ENCODE measurements around the gene SORCS2.

Gene SORCS2

DNA sequence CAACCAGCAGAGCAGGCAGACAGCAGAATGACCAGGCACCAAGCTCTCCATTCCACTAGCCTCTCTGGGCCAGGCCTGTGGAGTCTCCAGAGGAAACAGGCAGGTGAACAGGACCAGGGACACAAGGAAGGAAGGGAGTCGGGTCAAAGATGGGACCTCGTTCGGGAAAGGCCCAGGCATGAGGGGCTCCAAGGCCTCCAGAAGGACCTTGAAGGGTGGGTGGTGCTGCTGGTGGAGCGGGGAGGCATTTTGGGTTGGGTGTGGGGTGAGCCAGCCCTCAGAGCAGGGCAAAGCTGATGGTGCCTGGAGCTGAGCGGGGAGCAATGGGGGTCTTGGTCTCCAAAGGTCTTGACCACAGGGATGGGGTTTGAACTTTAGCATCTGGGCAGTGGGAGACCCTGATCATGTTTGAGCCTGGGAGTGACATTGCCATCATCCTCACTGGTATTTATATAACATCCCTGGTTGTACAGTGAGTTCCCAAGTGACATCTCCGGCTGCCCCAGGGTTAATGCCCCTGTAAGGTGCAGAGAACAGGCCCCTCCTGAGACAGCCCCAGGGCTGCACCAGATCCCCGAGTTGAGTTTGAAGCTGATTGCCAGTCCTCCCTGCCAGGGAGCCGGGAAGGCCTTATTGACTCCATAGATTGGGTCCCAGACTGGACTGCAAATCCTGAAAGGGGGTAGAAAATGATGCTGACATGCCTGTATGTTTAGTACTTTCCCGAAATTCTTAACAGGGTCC lies 189.7 kb downstream of the SORCS2 start:
- TF ChIP-seq, protein P1, sequence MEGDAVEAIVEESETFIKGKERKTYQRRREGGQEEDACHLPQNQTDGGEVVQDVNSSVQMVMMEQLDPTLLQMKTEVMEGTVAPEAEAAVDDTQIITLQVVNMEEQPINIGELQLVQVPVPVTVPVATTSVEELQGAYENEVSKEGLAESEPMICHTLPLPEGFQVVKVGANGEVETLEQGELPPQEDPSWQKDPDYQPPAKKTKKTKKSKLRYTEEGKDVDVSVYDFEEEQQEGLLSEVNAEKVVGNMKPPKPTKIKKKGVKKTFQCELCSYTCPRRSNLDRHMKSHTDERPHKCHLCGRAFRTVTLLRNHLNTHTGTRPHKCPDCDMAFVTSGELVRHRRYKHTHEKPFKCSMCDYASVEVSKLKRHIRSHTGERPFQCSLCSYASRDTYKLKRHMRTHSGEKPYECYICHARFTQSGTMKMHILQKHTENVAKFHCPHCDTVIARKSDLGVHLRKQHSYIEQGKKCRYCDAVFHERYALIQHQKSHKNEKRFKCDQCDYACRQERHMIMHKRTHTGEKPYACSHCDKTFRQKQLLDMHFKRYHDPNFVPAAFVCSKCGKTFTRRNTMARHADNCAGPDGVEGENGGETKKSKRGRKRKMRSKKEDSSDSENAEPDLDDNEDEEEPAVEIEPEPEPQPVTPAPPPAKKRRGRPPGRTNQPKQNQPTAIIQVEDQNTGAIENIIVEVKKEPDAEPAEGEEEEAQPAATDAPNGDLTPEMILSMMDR (conservative IDR thresholded peaks at IDR 0.05; ENCODE audit: low read depth, low read length): no peak
- H3K4me3 ChIP-seq (ENCODE audit: low read depth, low read length): no peak overlapping the region
- no peak for DNase-seq (ENCODE audit: low read depth)

DNA sequence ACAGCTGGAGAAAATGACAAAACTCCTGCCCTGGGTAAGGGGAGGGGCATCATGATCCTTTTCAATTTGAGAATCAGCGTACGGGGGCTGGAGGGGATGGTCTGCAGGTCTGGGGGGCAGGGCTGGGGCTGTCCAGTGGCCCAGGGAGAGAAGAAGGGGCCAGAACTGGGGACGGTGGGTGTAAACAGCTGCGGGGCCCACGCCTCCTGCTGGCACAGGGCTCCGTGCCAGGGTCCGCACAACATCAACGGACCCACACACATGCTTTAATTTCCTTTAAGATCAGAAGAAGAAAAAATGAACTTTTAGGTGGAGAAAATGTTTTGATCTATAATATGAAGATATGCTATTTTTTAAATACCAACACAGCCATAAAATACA lies 190.3 kb downstream of the SORCS2 start:
- no peak overlapping the region for H3K4me3 ChIP-seq (ENCODE audit: low read depth, low read length)
- DNase-seq (ENCODE audit: low read depth): no peak
- TF ChIP-seq, protein P1 (conservative IDR thresholded peaks at IDR 0.05; ENCODE audit: low read depth, low read length): no peak

DNA sequence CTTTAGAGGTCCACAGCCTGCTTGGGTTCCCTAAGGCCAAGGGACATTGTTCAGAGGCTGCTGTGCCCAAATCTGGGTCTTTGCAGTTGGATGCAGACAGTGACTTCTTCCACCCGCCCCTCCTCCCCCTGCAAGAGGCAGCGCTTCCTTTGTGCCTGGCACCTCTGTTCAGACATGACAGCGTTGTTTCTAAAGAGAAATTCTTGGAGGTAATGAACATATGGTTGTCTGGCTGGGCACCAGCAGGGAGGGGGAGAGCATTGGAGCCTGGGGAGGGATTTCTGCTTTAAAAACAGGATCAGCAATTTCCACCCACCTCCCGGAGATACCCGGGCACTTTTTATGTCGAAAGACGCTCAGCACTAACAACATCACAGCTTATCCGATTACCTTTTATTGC lies 190.9 kb downstream of the SORCS2 start:
- DNase-seq (ENCODE audit: low read depth): no peak
- TF ChIP-seq, protein P1 (conservative IDR thresholded peaks at IDR 0.05; ENCODE audit: low read depth, low read length): no peak

DNA sequence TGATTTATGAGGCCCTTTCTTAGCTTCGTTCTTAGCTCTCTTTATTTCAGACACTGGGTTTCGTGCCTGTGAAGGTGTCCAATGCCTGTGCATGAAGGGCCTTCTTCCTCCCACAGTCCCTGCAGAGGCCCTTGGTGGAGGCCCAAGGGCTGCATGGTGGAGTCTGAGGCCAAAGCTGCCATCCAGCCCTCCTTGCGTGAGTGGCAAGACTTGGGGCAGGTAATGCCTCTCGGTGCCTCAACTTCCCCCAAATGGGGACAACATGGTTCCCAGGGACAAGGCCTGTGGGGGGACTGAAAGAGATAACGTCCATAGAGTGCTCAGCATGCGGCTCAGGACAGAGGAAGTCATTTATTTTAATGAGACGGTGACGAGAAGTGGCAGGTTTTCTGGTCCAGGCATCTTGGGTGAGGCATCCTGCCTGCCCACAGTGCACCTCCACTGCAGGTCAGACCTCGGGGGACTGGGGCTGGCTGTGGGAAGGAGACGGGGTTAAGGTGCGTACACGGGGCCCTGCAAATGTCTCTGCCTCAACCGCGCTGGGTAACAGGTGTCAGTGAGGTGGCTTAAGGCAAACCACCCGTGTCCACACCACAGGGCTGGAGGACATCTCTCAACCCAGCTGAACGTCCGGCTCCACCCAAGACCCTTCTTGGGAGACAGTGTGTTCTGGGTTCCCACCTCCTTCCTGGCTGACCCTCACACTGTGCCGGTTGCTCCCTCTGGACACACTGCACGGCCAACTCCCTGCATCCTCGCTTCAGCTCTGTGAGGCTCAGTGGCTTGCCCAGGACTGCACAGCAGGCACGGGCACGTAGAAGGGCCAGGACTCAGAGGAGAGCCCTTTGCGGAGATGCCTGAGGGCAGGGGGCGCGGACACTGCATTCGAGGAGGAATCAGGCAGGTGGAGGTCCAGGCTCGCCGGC lies 191.9 kb downstream of the SORCS2 start:
- no peak for DNase-seq (ENCODE audit: low read depth)
- TF ChIP-seq, protein P1 (conservative IDR thresholded peaks at IDR 0.05; ENCODE audit: low read depth, low read length): no peak

More for the DNA sequence above, 190.9 kb downstream of the SORCS2 start:
- no peak overlapping the region for H3K4me3 ChIP-seq (ENCODE audit: low read depth, low read length)

DNA sequence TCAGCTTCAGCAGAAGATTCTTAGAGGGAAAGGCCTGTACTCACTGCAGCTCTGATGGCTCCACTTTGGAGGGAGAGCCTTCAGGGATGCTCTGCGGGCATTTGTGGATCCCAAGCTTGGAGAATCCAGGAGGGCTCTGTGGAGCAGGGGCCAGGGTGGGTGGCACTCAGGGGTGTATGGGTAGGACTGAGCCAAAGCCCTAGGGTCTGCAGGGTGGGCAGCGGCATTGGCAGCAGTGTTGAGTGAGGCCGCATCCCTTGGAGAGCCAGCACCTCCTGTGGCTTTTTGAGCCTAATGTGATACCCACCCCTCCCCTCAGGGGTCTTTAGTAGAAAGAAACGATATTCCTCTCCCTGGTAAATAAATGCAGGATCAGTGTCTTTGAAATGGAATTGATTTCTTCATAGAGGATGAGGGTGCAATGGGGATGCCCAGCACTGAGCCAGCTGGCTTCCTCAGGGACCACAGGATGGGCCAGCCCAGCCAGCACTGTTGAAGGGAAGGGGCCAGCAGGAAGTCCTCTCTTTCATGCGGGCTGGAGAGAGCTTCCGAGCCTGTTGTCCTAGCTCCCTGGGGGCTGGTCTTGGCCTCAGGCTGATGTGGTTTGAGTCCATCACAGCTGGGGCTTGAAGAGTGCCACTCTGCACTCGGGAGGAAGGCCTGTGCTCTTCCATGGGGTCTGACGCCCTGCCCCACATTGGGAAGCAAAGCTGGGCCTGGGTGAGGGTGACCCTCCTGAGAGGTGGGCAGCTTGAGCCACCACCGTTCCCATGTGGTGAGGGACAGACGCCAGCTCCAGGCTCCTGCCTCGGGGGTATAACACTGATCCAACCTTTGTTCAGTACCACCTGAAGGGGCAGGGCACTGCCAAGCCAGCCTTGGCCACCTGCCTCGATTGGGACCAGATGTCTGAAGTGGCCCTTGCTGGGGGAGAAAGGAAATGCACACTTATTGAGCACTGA lies 192.9 kb downstream of the SORCS2 start:
- TF ChIP-seq, protein P1 (conservative IDR thresholded peaks at IDR 0.05; ENCODE audit: low read depth, low read length): no peak
- H3K4me3 ChIP-seq (ENCODE audit: low read depth, low read length): no peak overlapping the region
- DNase-seq (ENCODE audit: low read depth): no peak

More for the DNA sequence above, 191.9 kb downstream of the SORCS2 start:
- H3K4me3 ChIP-seq (ENCODE audit: low read depth, low read length): no peak overlapping the region

DNA sequence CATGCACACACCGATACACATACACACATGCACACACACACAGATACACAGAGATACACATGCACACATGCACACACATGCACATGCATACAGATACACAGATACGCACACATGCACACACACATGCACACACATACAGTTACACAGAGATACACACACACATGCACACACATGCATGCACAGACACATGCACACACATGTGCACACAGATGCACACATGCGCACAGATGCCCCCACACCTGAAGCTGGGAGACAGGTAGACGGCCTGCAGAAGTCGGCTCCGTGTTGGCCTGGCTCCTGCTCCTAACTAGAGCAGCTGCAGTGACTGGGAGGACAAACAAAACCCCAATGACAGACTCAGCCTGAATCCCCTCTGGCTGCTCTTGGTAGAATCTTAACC lies 195.6 kb downstream of the SORCS2 start:
- no peak for DNase-seq (ENCODE audit: low read depth)
- TF ChIP-seq, protein P1 (conservative IDR thresholded peaks at IDR 0.05; ENCODE audit: low read depth, low read length): no peak
- H3K4me3 ChIP-seq (ENCODE audit: low read depth, low read length): no peak overlapping the region

All from choroid plexus epithelial cell (primary cell).